ENCODE results near the gene ARMC9. TPM values are rescaled to one million over a fixed set of nuclear protein-coding genes. Genes with fewer than 3 reads are reported as not detected.

ARMC9 gene
- total and polyA plus RNA-seq, 2 of the 13 experiments (the other 11 are each of a cell fraction or from before 2014, with no cell fraction given) = 9.1 to 12.8 TPM

DNA sequence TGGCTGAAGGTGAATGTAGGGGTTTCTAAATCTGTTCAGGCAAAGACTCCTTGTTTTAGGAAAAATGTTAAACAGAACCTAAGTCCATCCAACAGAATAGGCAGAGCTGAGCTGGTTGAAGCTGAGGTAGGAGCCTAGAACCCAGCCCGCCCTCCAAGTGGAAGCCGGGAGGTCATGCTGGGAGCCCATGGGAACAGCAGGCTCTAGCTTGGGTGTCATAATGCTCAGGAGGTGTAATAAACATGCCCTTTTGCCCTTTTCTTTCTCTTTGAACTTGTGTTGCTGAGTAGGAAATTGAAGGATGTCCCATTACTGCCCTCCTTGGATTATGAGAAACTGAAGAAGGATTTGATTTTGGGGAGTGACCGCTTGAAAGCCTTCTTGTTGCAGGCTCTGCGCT, 60.3 kb downstream of the ARMC9 start:
- intact Hi-C loops (cut with micrococcal nuclease; ENCODE audit: unreplicated experiment) (no loop called here), in situ Hi-C loops (cut with HindIII; ENCODE audit: extremely low pct_ligation_motif_present, low pct_unique_long_range_greater_than_20kb) (no loop called here)
- BruUV-seq (replicated peaks) = no TSS peak
- ChIA-PET POLR2A (no interaction called here), CTCF (ENCODE audit: low intra/inter-chr PET ratio, low total read pairs) (no interaction called here)
- Histone ChIP-seq H4K20me1 (ENCODE audit: insufficient read depth, low read length) (no peaks in the 10 kb centered on the region), H3K9me3 (ENCODE audit: low read length) (no peaks in the 10 kb centered on the region), H3K9ac (ENCODE audit: insufficient read depth, low read depth, low read length) (no peak overlapping the region), H2AFZ (ENCODE audit: low read length) (no peak overlapping the region), H3K4me1 (ENCODE audit: insufficient read depth, low read length) (no peaks in the 10 kb centered on the region), H3K27ac (ENCODE audit: extremely low read length, insufficient read depth, low read length) (no peak overlapping the region), H3K36me3 (replicated peaks in 1 of 2; ENCODE audit: control insufficient read depth in 1 of 2, insufficient read depth in 2 of 2, low read length in 2 of 2) (peaks cover 1 to 3% of the 10 kb centered on the region in 2 experiments; a peak in 1 of 5 replicates), H3K79me2 (ENCODE audit: insufficient read depth, low read length) (no peaks in the 10 kb centered on the region), H3K27me3 (ENCODE audit: control insufficient read depth in 1 of 2, insufficient read depth in 2 of 2, low read length in 2 of 2) (no peaks in the 10 kb centered on the region), H3K4me3 (replicated peaks in 1 of 3; ENCODE audit: insufficient read depth in 1 of 3, low read depth in 2 of 3, low read length in 3 of 3) (no peak overlapping the region), H3K4me2 (ENCODE audit: low read depth, low read length) (no peak overlapping the region)
- DNase-seq (ENCODE audit: low spot score) = no peak
- ATAC-seq = peak; percentile 53; the same call in 2 of the 3 replicates
- 0 out of 4 replicates have a peak, but pooled peaks of 1 of the 2 experiments have one; percentile 15 for TF ChIP-seq NR2F1 (CRISPR knock-in tag; IDR thresholded peaks at IDR 0.05)
- no peak for TF ChIP-seq NFATC3 (CRISPR knock-in tag; IDR thresholded peaks at IDR 0.05)
- WGBS (ENCODE audit: low lambda C conversion rate) = 92% methylated on average over 4 of the region's 4 CpGs
- peak; percentile 53 for FAIRE-seq

DNA sequence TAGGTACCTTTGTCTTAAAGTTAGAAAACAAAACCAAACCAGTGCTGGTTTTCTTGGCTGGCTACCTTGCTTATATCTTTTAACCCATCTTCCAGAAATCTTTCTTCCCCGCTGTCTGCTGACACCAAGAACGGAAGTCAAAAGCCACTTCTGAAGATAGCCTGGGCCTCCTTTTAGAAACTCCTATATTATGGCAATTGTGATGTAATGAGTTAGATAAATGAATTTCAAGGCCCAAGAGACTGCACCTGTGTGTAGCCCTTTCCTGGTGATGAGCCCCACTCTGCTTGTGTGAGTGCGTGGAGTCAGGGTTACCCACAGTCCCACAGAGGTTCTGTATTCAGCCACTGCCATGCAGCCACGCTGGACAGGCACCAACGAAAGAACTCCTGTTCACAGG, 60.7 kb downstream of the ARMC9 start:
- intact Hi-C loops (cut with micrococcal nuclease; ENCODE audit: unreplicated experiment) = no loop called here
- 89% methylated on average over 5 of the region's 5 CpGs for WGBS (ENCODE audit: low lambda C conversion rate)
- TF ChIP-seq MIXL1 (CRISPR knock-in tag; IDR thresholded peaks at IDR 0.05) = no peak
- TF ChIP-seq ZFP62 (CRISPR knock-in tag; IDR thresholded peaks at IDR 0.05) = no peak
- no peak for TF ChIP-seq IKZF1 (IDR thresholded peaks at IDR 0.05)
- TF ChIP-seq, protein P1, sequence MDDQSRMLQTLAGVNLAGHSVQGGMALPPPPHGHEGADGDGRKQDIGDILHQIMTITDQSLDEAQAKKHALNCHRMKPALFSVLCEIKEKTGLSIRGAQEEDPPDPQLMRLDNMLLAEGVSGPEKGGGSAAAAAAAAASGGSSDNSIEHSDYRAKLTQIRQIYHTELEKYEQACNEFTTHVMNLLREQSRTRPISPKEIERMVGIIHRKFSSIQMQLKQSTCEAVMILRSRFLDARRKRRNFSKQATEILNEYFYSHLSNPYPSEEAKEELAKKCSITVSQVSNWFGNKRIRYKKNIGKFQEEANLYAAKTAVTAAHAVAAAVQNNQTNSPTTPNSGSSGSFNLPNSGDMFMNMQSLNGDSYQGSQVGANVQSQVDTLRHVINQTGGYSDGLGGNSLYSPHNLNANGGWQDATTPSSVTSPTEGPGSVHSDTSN (CRISPR knock-in tag; IDR thresholded peaks at IDR 0.05; ENCODE audit: borderline replicate concordance) = no peak
- TF ChIP-seq, protein P2, sequence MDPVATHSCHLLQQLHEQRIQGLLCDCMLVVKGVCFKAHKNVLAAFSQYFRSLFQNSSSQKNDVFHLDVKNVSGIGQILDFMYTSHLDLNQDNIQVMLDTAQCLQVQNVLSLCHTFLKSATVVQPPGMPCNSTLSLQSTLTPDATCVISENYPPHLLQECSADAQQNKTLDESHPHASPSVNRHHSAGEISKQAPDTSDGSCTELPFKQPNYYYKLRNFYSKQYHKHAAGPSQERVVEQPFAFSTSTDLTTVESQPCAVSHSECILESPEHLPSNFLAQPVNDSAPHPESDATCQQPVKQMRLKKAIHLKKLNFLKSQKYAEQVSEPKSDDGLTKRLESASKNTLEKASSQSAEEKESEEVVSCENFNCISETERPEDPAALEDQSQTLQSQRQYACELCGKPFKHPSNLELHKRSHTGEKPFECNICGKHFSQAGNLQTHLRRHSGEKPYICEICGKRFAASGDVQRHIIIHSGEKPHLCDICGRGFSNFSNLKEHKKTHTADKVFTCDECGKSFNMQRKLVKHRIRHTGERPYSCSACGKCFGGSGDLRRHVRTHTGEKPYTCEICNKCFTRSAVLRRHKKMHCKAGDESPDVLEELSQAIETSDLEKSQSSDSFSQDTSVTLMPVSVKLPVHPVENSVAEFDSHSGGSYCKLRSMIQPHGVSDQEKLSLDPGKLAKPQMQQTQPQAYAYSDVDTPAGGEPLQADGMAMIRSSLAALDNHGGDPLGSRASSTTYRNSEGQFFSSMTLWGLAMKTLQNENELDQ (CRISPR knock-in tag; IDR thresholded peaks at IDR 0.05; ENCODE audit: borderline replicate concordance) = no peak
- TF ChIP-seq ZNF781 (CRISPR knock-in tag; IDR thresholded peaks at IDR 0.05; ENCODE audit: borderline replicate concordance, not compliant biosample characterization) = no peak
- no peak for TF ChIP-seq SMAD3 (CRISPR knock-in tag; IDR thresholded peaks at IDR 0.05)
- TF ChIP-seq, protein P3, sequence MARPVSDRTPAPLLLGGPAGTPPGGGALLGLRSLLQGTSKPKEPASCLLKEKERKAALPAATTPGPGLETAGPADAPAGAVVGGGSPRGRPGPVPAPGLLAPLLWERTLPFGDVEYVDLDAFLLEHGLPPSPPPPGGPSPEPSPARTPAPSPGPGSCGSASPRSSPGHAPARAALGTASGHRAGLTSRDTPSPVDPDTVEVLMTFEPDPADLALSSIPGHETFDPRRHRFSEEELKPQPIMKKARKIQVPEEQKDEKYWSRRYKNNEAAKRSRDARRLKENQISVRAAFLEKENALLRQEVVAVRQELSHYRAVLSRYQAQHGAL (CRISPR knock-in tag; IDR thresholded peaks at IDR 0.05; ENCODE audit: not compliant biosample characterization) = no peak
- TF ChIP-seq ZNF790 (CRISPR knock-in tag; IDR thresholded peaks at IDR 0.05; ENCODE audit: borderline replicate concordance) = no peak
- no peak for TF ChIP-seq GFI1 (CRISPR knock-in tag; IDR thresholded peaks at IDR 0.05; ENCODE audit: borderline replicate concordance)
- no peak for TF ChIP-seq ZNF788 (CRISPR knock-in tag; IDR thresholded peaks at IDR 0.05; ENCODE audit: borderline replicate concordance)
- no peak for TF ChIP-seq BRD4 (CRISPR knock-in tag; IDR thresholded peaks at IDR 0.05)

More for the DNA sequence above, 60.7 kb downstream of the ARMC9 start:
- Histone ChIP-seq H3K4me3 (replicated peaks in 1 of 3; ENCODE audit: insufficient read depth in 1 of 3, low read depth in 2 of 3, low read length in 3 of 3) (no peak overlapping the region), H3K27ac (ENCODE audit: extremely low read length, insufficient read depth, low read length) (no peak overlapping the region), H3K9ac (ENCODE audit: insufficient read depth, low read depth, low read length) (no peak overlapping the region), H3K27me3 (ENCODE audit: control insufficient read depth in 1 of 2, insufficient read depth in 2 of 2, low read length in 2 of 2) (no peaks in the 10 kb centered on the region), H3K9me3 (ENCODE audit: low read length) (no peaks in the 10 kb centered on the region), H4K20me1 (ENCODE audit: insufficient read depth, low read length) (no peaks in the 10 kb centered on the region), H3K36me3 (replicated peaks in 1 of 2; ENCODE audit: control insufficient read depth in 1 of 2, insufficient read depth in 2 of 2, low read length in 2 of 2) (peaks cover 1 to 3% of the 10 kb centered on the region in 2 experiments; a peak in 1 of 5 replicates), H3K4me2 (ENCODE audit: low read depth, low read length) (no peak overlapping the region), H3K4me1 (ENCODE audit: insufficient read depth, low read length) (no peaks in the 10 kb centered on the region), H3K79me2 (ENCODE audit: insufficient read depth, low read length) (no peaks in the 10 kb centered on the region), H2AFZ (ENCODE audit: low read length) (no peak overlapping the region)
- ChIA-PET CTCF (ENCODE audit: low intra/inter-chr PET ratio, low total read pairs) (no interaction called here), POLR2A (no interaction called here)
- in situ Hi-C loops (cut with HindIII; ENCODE audit: extremely low pct_ligation_motif_present, low pct_unique_long_range_greater_than_20kb) = no loop called here
- FAIRE-seq = no peak
- BruUV-seq (replicated peaks) = no TSS peak
- ATAC-seq = no peak; the same call in 2 of the 3 replicates
- DNase-seq (ENCODE audit: low spot score) = no peak

Data from HepG2 (cell line).